Neuron (in vitro differentiated cells): Measurements from ENCODE around the gene TMEM263.
"Not testable (repeated sequence)": the region's sequence is repeated elsewhere in the genome, so short reads cannot be mapped to it uniquely, and the experiment has no call there.

ENCODE experiments used
- H2AFZ ChIP-seq: one replicate; pipeline ENCODE4 v1.6.1; 2013; ENCODE audit warnings: low read depth, mild to moderate bottlenecking, inconsistent platforms, low read length, moderate library complexity
- H3K27me3 ChIP-seq: one replicate; pipeline ENCODE4 v1.6.1; 2013; ENCODE audit warnings: low read length; ENCODE audit not compliant: insufficient read depth
- H3K36me3 ChIP-seq: one replicate; pipeline ENCODE4 v1.6.1; 2013; ENCODE audit warnings: low read length; ENCODE audit not compliant: insufficient read depth
- H3K4me1 ChIP-seq: one replicate; pipeline ENCODE4 v1.6.1; 2013; ENCODE audit warnings: low read length; ENCODE audit not compliant: insufficient read depth
- H3K4me3 ChIP-seq: 2 replicates; pipeline ENCODE4 v1.5.1; 2013; ENCODE audit warnings: mild to moderate bottlenecking, low read length, moderate library complexity
- H3K9me3 ChIP-seq: one replicate; pipeline ENCODE4 v1.6.1; 2013; ENCODE audit warnings: low read length

The TMEM263 gene

DNA sequence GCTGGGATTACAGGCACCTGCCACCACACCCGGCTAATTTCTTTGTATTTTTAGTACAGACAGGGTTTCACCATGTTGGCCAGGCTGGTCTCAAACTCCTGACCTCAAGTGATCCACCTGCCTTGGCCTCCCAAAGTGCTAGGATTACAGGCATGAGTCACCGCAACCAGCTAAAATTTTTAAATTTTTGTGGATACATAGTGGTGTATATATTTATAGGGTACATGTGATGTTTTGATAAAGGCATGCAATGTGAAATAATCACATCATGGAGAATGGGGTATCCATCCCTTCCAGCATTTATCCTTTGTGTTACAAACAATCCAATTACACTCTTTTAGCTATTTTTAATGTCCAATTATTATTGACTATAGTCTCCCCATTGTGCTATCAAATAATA, 33.7 kb upstream of the TMEM263 start:
- H3K4me3 ChIP-seq, H3K9me3 ChIP-seq, H2AFZ ChIP-seq, H3K27me3 ChIP-seq, H3K36me3 ChIP-seq: not testable (repeated sequence)
- peaks cover 26% of the 10 kb centered on the region for H3K4me1 ChIP-seq

DNA sequence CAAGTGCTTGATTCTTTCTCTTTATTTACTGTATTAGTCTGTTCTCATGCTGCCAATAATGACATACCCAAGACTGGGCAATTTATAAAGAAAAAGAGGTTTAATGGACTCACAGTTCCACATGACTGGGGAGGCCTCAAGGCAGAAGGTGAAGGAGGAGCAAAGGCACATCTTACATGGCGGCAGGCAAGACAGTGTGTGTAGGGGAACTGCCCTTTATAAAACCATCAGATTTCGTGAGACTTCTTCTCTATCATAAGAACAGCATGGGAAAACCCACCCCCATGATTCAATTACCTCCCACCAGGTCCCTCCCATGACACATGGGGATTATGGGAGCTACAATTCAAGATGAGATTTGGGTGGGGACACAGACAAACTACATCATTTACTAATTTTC, 32.1 kb upstream of the TMEM263 start:
- H3K36me3 ChIP-seq, H3K9me3 ChIP-seq, H2AFZ ChIP-seq, H3K4me3 ChIP-seq, H3K27me3 ChIP-seq: not testable (repeated sequence)
- peaks cover 12% of the 10 kb centered on the region for H3K4me1 ChIP-seq

DNA sequence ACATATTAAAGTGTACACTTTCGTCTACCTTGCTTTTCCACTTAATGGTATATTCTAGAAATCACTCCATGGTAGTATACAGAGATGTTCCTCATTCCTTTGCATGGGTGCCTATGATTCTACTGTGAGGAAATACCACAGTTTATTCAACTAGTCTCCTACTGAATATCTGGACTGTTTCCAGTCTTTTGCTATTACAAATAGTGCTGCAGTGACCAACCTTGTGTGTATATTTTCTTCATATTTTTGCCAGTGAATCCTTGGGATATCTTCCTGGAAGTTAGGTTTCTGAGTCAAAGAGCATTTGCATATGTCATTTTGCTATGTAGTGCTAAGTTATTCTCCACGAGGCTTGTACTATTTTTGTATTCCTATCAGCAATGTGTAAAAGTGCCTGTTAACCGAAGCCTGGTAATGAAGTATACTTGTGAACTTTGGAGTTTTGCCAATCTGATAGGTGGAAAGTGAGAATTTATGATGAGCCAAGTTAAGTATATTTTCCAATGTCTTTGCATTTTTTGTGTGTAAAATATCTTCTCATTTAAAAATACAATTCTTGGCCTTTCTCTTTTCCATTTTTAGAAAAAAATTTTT, 31.3 kb upstream of the TMEM263 start:
- Histone ChIP-seq H3K9me3 (no peaks in the 10 kb centered on the region), H3K4me3 (no peak overlapping the region), H3K27me3 (no peaks in the 10 kb centered on the region), H3K4me1 (peaks cover 5% of the 10 kb centered on the region), H2AFZ (no peak overlapping the region), H3K36me3 (no peaks in the 10 kb centered on the region)

DNA sequence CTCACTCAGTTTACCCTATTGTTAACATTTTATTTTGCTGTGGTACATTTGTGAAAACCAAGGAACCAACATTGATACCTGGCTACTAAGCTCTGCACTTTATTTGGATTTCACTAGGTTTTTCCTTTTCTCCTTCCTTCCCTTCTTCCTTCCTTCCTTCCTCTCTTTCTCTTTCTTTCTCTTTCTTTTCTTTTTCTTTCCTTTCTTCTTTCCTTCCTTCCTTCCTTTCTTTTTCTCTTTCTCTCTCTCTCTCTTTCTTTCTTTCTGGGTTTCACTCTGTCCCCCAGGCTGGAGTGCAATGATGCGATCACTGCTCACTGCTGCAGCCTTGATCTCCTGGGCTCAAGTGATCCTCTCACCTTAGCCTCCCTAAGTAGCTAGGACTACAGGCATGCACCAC, 29.1 kb upstream of the TMEM263 start:
- no peaks in the 10 kb centered on the region for H3K27me3 ChIP-seq
- no peaks in the 10 kb centered on the region for H3K9me3 ChIP-seq
- H3K4me3 ChIP-seq: no peak overlapping the region
- H3K36me3 ChIP-seq: no peaks in the 10 kb centered on the region
- no peaks in the 10 kb centered on the region for H3K4me1 ChIP-seq
- no peak overlapping the region for H2AFZ ChIP-seq

DNA sequence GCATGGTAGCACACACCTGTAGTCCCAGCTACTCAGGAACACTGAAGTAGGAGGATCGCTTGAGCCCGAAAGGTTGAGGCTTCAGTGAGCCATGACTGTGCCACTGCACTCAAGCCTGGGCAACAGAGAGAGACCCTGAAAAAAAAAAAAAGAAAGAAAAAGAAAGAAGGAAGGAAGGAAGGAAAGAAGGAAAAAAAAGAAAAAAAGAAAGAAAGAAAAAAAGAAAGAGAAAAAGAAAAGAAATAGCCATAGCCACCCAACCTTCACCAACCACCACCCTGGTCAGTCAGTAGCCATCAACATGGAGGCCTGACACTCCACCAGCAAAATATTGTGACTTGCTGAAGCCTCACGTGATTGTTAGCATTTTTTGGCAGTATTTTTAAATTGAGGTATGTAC, 21.4 kb upstream of the TMEM263 start:
- no peaks in the 10 kb centered on the region for H3K27me3 ChIP-seq
- H3K9me3 ChIP-seq: no peaks in the 10 kb centered on the region
- H3K4me1 ChIP-seq: no peaks in the 10 kb centered on the region
- H3K36me3 ChIP-seq: no peaks in the 10 kb centered on the region
- H3K4me3 ChIP-seq: no peak overlapping the region
- H2AFZ ChIP-seq: no peak overlapping the region

DNA sequence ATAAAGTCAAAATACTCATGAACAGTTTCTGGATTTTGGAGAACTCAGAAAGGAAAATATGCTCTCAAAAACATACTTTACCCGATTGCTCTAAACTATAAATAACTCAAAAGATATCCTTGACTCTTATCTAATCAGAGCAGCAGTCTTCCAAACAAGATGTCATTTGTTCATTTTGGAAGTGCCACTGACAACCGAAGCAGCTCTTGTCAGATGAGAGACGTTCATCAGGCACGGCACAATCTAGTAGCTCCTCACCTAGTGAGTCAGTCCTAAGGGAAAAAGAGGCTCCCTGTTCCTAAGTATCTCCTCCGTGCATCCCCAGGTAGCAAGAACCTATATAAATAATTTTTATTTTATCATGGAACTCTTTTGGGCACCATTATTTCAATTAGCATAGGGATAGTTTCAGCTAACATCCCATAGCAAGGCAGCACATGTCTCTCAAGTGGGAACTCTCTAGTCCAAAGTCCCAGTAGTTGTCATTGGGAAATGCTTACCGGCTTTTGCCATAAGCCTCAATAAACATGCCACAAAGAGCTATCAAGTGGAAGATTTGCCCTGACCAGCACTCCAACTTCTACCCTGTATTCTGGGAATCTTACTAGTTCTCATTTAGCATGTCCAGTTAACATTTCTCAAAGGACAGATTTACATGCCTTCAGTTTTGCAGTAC, 14.1 kb upstream of the TMEM263 start:
- no peaks in the 10 kb centered on the region for H3K4me1 ChIP-seq
- H3K4me3 ChIP-seq: no peak overlapping the region
- H3K36me3 ChIP-seq: no peaks in the 10 kb centered on the region
- H3K27me3 ChIP-seq: no peaks in the 10 kb centered on the region
- H3K9me3 ChIP-seq: peaks cover 2% of the 10 kb centered on the region
- H2AFZ ChIP-seq: no peak overlapping the region

DNA sequence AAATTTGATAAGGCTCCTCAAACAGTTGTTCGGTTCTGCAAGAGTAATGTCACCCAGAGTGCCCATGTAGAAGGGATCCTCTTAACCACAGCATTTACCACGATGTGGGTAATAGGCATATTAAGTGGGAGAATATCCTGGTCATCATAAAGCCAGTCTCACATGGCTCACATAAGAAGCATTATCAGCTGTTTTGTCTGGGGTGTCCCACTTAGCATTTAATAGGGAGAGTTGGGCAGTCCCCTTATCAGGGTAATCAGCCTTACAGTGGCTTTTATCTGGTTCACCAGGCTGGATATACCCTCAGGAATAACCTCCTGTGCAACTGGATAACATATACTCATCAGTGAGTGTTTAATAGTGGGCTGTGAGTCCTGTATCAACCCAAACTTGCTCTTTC, 12.9 kb upstream of the TMEM263 start:
- Histone ChIP-seq H2AFZ (no peak overlapping the region), H3K36me3 (no peaks in the 10 kb centered on the region), H3K4me1 (no peaks in the 10 kb centered on the region), H3K9me3 (peaks cover 2% of the 10 kb centered on the region), H3K27me3 (no peaks in the 10 kb centered on the region), H3K4me3 (no peak overlapping the region)

DNA sequence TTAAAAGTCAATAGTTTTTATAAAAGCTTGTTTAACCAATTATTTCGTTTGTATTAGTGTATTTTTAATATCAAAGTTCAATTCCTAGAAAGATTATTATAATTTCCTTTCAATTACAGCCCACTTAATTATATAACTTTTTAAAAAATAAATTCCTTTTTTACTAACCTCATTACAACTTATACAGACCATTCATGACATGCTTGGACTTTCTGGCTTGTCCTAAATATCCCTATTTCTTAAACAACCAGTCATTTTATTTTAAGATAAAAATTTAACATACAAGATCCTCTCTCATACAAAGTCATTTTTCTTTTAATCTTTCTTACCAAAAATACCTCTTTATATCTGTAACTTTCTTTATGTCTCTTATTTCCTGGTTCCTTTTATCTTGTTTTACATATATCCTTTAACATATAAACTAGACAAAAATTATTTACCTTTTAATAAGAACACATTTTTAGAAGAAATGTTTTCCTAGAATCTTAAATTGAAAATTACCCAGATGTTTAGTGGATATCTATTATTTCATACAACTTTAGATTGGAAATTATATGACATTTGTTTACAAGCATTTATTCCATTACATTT, 10.4 kb upstream of the TMEM263 start:
- Histone ChIP-seq H2AFZ (no peak overlapping the region), H3K36me3 (no peaks in the 10 kb centered on the region), H3K9me3 (peaks cover 2% of the 10 kb centered on the region), H3K4me3 (no peak overlapping the region), H3K27me3 (no peaks in the 10 kb centered on the region), H3K4me1 (no peaks in the 10 kb centered on the region)

DNA sequence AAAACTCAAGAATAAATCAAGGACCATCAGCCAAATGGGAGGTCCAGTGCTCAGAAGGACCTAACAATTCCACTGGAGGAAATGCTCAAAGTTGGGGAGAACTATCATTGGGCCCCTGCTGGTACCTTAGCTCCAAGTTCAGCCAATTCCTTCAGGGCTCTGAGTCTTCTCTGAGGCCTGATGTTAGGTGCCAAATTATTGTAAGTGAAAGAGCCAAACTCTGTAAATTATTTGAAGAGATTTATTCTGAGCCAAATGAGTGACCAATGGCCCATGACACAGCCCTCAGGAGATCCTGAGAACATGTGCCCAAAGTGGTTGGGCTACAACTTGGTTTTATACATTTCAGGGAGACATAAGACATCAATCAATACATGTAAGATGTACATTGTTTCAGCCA, 8.2 kb upstream of the TMEM263 start:
- Histone ChIP-seq H3K36me3 (no peaks in the 10 kb centered on the region), H3K4me3 (no peak overlapping the region), H2AFZ (no peak overlapping the region), H3K27me3 (no peaks in the 10 kb centered on the region), H3K4me1 (no peaks in the 10 kb centered on the region), H3K9me3 (peaks cover 2% of the 10 kb centered on the region)

DNA sequence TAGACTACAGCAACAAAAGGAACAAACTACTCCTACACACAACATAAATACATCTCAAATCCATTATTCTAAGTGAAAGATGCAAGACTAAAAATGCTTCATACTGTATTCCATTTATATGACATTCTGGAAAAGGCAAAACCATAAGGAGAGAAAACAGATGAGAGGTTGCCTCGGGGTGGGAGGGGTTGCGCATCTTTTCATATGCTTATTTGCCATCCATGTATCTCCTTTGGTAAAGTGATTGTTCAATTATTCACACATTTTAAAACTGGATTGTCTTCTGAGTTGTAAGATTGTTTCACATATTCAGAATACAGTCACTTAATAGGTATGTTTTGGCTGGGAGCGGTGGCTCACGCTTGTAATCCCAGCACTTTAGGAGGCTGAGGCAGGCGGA, 5.1 kb upstream of the TMEM263 start:
- no peak overlapping the region for H3K4me3 ChIP-seq
- H2AFZ ChIP-seq: no peak overlapping the region
- H3K9me3 ChIP-seq: peaks cover 2% of the 10 kb centered on the region
- peaks cover 6% of the 10 kb centered on the region for H3K4me1 ChIP-seq
- no peaks in the 10 kb centered on the region for H3K27me3 ChIP-seq
- no peaks in the 10 kb centered on the region for H3K36me3 ChIP-seq

DNA sequence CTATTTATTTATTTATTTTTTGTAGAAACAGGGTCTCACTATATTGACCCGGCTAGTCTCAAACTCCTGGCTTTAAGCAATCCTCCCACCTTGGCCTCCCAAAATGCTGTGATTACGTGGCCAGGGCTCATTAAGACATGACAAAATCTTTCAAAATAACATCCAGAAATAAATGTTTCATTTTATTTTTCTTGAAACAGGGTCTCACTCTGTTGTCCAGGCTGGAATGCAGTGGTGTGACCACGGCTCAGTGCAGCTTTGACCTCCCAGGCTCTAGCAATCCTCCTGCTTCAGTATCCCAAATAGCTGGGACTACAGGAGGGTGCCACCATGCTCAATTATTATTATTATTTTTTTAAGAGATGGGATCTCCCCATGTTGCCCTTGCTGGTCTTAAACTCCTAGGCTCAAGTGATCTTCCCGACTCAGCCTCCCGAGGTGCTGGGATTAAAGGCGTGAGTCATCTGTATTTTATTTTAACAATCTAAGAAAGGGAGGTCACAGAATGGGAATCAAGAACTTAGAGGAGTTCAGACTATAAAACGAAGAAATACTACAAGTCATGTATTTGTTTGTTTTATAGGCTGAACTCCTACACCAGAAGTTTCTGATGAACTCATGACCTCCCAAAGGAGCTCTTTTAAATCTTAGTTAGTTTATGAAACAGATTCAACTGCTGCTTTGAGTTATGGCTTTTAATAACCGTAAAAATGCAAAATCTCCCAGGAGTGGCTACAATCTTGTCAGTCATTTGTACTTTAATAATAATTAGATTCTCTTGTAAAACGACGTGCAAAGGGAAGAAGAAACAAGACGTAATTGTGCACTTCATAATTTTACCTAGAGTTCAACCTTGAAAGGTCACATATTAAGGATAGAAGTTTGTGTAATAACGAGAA, 2.1 kb upstream of the TMEM263 start:
- H3K27me3 ChIP-seq: no peaks in the 10 kb centered on the region
- peaks cover 22% of the 10 kb centered on the region for H3K4me1 ChIP-seq
- no peak overlapping the region for H2AFZ ChIP-seq
- H3K36me3 ChIP-seq: no peaks in the 10 kb centered on the region
- no peaks in the 10 kb centered on the region for H3K9me3 ChIP-seq
- H3K4me3 ChIP-seq: no peak overlapping the region

DNA sequence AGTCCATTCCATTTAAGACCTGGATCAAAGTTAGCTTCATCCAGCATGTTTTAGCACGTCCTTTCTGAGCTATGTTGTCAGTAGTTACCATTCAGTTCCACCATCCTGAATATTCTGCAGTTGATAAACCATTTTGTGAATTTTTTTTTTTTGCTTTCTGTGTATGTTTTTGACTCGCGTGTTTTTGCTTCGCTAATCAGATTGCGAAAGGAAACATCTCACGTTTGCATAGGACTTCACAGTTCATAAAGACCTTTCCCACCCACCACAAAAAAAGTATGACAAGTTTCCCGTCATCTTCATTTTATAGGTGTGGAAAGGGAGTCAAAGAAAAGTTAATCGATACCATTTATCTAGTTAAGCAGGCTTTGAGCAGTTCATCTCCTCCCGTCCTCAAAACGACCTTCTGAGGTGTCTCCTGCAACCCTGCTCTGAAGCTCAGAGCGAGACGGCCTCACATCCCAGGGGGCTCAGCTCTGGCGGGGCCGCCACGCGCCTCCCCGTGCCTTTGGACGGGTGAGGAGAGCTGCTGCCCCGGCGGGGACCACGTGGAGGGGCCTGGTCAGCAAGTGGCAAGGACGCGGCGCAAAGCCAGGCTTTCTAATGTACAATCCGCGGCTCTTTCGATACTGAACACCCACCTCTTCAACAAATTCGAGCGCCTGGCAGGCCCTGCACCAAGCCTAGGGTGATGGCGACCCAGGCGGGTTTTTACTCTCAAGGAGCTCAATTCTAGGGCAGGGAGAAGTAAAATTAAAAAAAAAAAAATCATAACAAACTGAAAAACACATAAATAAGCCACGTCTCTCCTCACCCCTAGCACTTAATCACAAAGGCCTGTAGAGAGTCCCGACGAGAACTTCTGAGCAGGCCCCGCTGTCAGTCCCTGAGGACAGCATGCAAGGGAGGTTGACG, 988 bp upstream of the TMEM263 start:
- Histone ChIP-seq H3K27me3 (no peaks in the 10 kb centered on the region), H3K4me1 (peaks cover 22% of the 10 kb centered on the region), H3K9me3 (no peaks in the 10 kb centered on the region), H3K36me3 (no peaks in the 10 kb centered on the region), H2AFZ (peak overlapping the region; percentile 64), H3K4me3 (peak overlapping the region; percentile 82)
